ENCODE results near the gene CAMK2N2.
"Not testable (repeated sequence)": the region's sequence is repeated elsewhere in the genome, so short reads cannot be mapped to it uniquely, and the experiment has no call there.

CAMK2N2 gene

DNA sequence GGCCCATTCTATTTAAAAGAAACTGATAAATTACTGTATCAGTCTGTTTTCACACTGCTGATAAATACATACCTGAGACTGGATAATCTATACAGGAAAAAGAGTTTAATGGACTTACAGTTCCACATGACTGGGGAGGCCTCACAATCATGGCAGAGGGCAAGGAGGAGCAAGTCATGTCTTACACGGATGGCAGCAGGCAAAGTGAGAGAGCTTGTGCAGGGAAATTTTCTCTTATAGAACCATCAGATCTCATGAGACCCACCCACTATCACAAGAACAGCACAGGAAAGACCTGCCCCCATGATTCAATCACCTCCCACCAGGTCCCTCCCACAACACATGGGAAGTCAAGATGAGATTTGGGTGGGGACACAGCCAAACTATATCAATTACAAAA, 5.9 kb upstream of the CAMK2N2 start:
- DNase-seq, result not testable (repeated sequence)

DNA sequence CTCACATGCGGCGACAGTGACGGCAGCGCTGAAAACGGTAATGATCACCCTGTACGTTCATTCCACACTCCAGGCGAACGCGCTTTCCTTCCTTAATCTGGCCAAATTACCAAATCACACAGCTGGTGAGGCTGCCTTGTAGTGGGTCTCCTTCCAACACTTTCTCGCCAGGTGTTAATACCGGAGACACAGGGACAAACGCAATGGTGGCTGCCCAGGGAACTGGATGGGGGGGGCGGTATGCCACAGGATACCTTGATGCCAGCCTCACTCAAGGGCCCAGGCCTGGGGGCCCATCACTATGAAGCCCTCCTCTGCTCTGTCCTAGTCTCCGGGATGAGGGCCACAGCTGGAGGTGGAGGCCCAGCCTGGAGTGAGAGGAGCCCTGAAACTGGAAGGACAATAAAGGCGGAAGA, 1.4 kb upstream of the CAMK2N2 start:
- no peak for DNase-seq

DNA sequence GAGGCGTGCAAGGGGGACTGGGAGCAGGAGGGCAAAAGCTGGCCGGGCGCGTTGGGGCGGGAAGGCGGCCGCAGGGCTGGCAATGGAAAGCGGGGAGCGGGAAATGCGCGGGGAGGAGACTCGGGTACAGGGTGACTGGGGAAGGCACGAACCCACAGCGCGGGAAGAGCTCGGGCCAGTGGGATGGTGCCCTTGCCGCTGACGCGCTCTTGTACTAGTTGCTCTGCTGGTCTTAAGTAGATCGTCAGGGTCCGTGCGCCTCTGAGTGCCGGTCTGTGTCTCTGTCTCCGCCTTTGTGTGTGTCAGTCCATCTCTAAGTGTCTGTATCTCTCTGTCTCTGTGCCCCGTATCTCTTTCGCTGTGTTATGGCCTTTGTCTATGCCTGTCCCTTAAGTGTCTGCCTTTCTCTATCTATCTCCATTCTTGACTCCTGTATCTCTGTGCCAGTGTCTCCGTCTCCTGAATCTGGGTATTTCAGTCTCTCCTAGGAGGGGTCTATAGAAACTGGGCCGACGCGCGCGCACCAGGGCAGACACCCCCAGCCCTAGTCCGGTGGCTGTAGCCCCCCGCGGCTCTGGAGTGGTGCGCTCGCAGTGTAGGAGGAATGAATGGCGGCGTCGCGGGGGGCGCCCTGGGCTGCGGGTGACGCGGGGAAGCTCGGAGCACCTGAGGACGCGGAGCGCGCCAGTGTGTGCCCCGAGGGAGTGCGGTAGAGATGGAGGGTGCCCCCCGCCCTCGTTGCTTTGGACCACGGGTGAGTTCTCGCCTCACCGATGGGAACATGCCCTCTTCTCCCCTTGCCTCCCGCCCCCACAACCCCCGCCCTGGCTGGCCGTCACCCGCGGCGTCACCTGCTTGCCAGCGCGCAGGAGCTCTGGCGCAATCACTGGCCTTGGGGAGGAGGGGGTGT, 756 bp upstream of the CAMK2N2 start:
- DNase-seq, result peak in 1 of 2 donors; percentile 16

DNA sequence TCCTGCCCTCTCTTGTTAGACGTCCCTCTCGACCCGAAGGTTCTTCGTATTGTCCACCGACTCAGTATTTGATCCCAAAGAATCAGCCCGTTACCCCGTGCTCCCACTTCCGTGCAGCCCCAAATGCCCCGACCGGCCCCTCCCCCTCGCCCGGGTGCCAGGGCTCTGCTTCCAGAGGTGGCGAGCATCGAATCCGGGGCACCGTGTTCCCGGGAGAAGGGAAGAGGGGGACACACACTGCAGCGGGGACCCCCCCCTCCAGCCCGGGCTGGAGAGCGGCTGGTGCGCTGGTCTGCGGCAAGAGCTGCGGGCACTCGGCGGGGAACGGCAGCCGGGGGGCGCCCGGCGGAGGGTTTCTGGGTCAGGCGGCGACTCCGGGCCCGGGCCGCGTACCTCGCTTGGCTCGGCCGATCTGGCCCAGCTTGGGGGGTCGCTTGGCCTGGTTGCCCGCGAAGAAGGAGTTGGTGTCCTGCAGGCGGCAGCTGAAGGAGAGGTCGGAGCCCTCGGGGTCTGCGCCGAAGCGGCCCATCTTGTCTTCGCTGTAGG, 556 bp downstream of the CAMK2N2 start:
- no peak for DNase-seq

DNA sequence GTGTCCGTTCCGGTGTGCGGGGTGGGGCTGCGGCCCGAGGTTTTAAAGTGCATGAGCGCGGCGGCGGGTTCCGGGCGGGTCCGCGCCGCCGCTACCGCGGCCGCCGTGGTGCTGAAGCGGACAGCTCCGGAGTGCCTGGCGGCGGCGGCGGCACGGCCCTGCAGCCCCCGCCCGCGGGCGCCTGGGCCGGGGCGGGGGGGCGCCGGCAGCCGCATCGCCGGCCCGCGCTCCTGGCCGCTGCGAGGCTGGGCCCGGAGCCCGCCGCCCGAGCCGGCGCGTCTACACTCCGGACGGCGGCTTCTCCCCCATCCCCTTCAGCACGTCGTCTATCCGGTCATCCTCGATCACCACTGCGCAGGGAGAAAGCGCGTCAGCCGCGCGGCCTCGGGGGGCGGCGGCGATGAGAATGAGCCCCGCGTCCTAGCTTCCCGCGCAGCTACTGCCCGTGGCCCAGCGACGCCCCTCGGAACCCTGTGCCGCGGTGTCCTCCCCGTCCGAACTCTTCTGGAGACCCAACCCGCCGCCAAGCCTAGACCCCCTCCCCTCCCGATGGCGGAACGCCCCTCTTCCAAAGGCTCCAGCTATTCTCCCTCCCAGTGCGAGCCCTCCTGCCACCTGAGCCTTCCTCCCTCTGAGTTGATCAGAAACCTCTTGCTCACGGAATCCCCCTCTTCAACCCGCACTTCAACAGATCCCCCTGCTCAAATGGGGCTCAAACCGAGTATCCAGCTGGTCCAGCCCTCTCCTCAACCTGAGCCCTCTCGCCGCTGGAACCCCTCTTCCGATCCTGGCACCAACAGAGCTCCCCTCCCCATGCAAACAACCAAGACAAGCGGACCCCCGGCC, 1.3 kb downstream of the CAMK2N2 start:
- peak in 1 of 2 donors; percentile 30 for DNase-seq

DNA sequence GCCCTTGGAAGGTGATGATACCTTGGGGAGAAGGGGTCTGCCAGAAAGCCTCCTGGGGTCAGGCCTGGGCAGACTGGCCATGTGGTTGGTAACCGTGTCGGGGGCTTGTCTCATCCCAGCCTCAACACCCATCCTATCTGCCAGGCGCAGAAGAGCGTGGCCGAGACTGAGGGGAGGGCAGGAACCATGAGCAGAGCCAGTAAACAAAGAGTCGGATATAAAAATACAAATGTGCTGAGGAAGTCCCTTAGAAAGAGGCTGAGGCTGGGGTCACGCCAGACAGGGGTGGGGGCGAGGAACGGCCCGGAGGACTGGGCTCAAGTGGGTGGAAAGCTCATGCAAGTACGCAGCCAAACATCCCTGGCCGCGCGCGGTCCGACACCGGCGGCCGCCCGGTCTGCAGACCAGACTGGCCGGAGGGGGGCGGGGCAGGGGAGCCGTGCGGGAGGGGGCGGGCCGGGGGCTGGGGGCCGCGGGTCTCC, 1.9 kb downstream of the CAMK2N2 start:
- DNase-seq, result no peak

DNA sequence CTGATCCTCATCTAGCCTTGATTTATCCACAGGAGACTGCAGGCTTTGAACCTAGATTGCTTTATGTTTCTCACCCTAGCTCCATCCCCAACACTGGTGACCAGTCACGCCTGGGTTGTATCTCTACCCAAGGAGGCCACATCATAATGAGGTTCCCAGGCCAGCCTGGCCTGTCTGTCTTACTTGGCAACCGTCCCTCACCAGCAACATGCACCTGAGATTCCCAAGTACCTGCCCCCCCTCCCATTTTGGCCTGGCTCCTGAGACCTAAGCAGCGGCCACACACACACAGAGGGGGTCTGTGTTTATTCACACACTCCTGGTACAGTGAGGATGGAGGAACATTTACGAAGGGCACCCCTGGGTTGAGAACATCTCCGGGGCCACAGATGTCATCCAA, 2.4 kb downstream of the CAMK2N2 start:
- DNase-seq, result no peak

DNA sequence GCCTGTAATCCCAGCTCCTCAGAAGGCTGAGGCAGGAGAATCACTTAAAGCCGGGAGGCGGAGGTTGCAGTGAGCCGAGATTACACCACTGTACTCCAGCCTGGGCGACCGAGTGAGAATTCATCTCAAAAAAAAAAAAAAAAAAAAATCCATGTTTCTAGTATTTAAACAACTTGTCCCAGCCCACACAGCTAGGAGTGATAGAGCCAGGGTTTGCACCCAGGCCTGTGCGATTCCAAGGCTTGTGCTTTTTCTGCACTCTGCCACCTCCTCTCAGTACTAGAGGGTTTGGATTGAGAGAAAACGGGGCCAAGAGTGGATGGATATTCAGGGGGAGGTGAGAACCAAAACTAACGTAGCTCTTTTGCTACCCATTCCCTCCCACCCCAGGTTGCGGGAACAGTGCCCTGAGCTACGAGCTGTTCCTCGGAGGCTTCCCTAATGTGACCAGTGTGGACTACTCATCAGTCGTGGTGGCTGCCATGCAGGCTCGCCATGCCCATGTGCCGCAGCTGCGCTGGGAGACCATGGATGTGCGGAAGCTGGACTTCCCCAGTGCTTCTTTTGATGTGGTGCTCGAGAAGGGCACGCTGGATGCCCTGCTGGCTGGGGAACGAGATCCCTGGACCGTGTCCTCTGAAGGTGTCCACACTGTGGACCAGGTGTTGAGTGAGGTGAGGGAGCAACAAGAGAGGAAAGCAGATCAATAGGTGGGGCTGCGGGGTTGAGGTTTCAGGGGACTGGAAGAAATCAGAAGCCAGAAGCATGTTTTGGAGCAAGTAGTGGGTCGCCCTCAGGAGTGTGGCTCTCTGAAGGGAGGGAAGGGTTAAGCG, 4.1 kb downstream of the CAMK2N2 start:
- DNase-seq, result no peak

DNA sequence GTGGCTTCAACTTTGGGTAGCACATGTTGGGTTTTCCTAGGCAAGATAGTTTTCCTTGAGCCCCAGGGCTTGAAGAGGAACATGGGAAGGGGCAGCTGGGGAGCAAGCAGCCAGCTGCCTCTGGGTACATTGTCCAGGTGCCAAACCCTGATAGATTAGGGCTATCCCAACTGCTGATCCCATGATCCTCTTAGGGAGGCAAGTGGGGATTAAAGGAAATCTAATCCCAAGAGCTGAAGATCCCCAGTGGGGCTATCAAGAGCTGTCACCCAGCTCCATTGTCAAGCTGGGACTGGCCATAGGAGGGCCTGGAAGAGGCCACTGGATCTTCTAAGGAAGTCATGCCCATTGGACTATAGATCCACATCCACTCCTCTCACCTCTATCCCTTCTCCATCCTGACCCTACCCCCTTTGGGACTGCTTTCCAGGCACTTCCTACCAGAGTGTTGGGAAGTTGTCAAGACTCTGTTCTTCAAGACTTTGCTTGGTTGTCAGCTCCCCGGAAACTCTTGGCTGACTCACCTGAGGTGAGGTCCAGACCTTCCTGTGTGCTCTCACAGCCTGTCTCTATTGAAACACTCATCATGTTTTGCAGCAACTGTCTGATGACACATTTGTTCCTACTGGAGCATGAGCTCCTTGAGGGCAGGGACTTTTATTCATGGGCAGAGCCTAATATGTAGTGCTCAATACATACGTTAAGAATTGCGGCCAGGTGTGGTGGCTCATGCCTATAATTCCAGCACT, 5.9 kb downstream of the CAMK2N2 start:
- DNase-seq, result no peak

DNA sequence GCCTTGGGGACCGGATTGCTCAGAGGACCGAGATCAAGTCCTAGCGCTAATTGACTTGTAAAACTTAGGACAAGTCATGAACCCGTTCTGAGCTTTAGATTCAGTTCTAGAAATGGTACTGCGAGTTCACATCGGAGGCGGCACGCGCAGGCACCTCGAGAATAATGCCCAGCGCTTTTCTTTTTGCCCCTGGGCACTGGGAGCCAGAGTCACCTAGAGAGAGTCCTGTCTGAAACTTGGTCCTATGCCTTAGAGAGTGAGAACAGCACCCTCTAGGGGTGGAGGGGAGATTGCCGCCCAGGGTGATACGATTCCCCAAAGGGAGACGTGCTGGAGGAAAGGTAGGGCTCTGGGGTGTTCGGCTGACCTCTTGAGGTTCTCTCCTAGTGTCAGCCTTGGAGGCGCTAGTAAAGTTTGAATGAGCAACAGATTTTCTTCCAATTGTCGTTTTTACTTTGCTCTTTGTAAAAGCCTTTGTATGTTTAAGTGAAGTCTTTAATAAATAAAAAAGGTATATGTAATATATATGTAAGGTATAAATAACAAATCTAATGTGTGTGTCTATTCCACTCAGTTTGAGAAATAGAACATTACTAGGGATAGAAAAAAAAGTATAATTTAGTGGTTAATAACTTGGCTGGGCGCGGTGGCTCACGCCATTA, 11.1 kb downstream of the CAMK2N2 start:
- DNase-seq, result peak; percentile 87 to 95

DNA sequence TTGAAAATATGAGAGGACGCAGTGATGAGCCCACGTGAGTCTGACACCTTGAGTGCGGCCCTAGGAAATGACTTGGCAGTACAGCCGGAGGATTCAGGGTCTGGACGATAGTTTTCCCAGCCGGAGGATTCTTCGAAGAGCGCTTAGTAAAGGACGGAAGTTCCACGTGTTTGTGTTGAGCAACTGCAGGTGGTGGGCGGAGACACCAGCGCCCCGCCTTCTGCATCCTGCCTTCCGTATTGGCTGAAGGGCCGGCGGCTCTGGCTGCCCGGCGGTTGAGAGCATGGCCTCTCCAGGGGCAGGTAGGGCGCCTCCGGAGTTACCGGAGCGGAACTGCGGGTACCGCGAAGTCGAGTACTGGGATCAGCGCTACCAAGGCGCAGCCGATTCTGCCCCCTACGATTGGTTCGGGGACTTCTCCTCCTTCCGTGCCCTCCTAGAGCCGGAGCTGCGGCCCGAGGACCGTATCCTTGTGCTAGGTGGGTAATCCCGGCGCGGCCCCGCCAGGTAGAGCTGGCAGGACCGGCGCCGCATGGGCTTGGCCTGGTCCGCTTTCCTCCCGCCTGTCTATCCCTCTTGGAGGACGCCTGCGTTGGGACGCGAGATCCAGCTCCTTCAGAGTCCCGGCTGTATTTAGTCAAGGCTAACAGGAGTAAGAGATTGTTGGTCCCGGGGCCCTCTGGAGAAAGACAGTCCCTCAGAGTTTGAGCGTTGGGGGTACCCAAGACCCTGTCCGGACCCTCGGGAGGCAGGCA, 11.8 kb downstream of the CAMK2N2 start, which contains the start of gene EEF1AKMT4:
TSS of gene EEF1AKMT4 (plus strand) at position 261 of the 755 bp plus-strand sequence. CDS start at position 284, 23 bp downstream.
- peak; percentile 88 to 89 for DNase-seq

DNA sequence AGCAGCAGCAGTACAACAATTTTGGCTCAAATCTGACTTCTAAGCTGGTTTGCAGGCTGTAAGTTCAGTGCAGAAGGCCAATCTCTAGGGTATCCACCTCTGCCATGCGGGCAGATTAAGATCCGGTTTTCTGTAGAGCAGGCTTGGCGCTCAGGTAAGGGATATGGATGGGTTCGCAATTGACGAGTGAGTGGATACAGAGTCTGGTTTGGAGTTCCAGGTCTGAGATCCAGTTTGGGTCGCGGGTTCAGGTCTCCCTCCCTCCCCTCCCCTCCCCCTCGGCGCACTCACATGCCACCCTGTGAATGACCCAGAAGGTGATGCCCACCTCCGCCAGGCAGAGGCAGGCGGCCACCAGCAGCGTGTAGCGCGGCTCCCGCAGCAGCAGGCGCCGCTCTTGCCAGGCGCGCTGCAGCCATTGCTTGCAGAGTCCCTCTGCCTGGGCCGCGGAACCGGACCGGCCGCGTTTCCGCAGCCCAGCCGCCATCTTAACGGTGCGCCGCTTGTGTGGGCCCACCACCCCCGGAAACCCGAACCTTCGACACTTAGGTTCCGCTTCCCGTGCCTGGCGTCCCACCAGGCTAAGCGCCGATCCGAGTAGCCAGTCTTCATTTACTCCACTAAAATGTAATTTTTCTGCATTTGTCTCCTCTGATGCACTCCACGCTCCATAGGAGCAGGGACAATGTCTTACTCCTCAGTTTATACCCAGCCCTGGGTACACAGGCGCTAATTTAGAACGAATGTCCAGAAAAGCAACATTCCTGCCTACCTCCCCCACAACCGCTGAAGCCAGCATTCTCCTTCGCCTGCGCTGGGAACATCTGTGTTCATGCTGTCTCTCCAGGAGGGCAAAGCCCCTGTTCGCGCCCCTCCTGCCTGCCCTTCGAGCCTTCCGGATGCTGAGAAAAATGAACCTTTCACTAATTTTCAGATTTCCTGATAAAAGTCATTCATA, 12.6 kb downstream of the CAMK2N2 start, which contains the start of gene ALG3:
TSS of gene ALG3 (minus strand) at position 509 of the 958 bp plus-strand sequence. CDS start at position 487, 22 bp downstream.
- DNase-seq, result peak; percentile 86 to 88

DNA sequence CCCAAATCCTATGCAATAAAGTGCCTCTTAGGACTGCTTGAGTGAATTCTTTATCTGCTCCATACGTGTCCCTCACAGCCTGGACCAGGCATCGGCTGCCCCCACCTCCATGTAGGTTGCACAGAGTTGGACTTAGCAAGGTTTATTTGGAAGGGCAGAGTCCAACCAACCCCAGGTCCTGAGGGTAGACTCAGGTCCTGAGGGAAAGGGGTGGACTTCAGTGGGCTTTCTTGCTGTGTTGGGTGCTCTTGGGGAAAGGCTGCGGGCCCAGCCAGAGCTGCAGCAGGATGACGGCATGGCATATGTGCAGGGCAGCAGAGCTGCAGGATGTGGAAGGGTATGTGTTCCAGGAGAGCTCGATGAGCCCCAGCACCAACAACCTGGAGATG, 19.1 kb downstream of the CAMK2N2 start:
- DNase-seq, result no peak

DNA sequence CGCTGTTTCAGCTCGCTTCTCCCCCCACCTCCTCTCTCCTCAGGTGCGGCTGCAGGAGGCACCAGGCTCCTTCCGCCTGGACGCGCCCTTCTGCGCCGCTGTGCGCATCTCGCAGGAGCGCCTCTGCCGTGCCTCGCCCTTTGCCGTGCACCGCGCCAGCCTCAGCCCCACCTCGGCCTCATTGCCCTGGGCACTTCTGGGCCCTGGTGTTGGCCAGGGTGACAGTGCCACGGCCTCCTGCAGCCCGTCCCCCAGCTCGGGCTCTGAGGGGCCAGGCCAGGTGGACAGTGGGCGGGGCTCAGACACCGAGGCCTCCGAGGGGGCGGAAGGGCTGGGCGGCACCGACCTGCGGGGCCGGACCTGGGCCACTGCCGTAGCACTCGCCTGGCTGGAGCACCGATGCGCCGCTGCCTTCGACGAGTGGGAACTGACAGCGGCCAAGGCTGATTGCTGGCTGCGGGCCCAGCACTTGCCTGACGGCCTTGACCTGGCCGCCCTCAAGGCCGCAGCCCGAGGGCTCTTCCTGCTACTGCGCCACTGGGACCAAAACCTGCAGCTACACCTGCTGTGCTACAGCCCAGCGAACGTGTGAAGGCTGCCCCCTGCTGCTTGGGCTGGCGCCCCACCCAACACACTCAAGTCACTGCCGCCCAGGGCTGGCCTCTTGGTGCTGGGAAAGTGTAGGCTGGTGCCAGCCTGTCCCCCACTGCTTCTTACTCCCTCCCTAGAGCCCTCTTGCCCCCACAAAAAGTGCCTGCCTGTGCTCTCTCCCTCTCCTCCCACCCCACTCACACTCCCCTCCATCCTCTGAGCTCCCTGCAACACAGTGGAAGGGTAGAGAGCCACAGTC, 19.7 kb downstream of the CAMK2N2 start:
- DNase-seq, result no peak

DNA sequence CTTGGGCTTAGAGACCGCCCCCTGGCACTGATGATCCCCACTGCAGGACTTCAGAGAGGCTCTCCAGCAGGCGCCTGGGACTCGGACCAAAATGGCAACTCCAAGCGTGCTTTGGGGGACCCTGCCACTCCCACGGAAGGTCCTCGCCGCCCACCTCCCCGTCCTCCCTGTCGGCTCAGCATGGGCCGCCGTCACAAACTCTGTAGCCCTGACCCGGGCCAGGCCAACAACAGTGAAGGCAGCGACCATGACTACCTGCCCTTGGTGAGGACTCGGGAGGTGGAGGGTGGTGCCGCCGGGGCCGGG, 20.3 kb downstream of the CAMK2N2 start:
- DNase-seq, result no peak

DNA sequence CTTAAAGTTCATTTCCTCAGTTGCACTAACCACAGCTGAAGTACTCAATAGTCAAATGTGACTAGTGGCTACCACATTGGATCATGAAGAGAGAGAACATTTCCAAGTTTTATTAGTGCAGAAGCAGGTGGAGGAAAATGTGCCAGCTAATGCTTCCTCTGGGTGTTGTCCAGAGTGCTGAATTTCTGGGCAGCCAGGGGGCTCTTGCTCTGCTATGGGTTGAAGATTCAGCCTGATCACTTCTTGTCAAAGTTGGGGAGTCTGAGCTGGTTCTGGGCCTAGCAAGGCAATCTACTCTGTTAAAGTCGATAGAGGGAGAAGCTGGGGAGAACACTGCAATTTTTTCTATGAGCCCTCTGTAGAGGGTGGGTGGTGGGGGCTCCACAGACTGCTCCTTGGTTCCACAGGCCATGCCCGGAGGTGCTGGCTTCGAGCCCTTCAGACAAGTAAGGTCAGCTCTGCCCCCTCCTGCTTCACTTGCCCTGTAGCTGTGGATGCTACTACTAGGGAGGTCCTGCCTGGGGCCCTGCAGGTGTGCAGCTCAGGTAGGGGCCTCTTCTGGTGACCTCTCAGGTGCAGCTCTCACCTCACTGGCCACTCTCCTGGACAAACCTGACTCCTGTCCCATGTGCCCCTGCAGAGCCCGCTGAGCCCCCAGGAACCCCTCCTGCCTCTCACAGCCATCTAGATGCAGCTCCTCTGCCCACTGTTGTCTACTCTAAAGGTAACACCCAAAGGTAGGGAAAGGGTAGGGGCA, 20.8 kb downstream of the CAMK2N2 start:
- DNase-seq, result no peak

DNA sequence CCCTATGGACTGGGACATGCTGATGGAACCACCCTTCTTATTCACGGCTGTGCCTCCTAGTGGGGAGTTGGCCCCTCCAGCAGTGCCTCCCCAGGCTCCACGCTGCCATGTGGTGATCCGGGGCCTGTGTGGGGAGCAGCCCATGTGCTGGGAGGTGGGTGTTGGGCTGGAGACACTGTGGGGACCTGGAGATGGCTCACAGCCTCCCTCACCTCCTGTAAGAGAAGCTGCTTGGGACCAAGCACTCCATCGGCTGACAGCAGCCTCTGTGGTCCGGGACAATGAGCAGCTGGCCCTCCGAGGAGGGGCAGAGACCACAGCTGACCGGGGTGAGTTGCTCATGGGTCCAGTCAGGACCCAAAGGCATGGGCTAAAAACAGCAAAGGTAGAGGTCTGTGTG, 21.6 kb downstream of the CAMK2N2 start:
- no peak for DNase-seq

Measured in stimulated activated CD4-positive, alpha-beta T cell treated with anti-CD3 and anti-CD28 coated beads, Interleukin-2, amount 100 ng/mL, for 48 hours (primary cell).